Stimulated activated CD8-positive, alpha-beta memory T cell treated with anti-CD3 and anti-CD28 coated beads, Interleukin-12 subunit alpha, Interleukin-12 subunit beta, amount 100 ng/mL, for 24 hours (primary cell): ENCODE results near the gene OTOP2.
A peak's percentile ranks its signal among the peaks of the same experiment; 100 is the strongest.

Source experiments
- DNase-seq: peaks from one replicate; pipeline ENCODE4 v3.0.0-alpha.2; 2020; ENCODE audit errors: extremely low read depth

Gene OTOP2

DNA sequence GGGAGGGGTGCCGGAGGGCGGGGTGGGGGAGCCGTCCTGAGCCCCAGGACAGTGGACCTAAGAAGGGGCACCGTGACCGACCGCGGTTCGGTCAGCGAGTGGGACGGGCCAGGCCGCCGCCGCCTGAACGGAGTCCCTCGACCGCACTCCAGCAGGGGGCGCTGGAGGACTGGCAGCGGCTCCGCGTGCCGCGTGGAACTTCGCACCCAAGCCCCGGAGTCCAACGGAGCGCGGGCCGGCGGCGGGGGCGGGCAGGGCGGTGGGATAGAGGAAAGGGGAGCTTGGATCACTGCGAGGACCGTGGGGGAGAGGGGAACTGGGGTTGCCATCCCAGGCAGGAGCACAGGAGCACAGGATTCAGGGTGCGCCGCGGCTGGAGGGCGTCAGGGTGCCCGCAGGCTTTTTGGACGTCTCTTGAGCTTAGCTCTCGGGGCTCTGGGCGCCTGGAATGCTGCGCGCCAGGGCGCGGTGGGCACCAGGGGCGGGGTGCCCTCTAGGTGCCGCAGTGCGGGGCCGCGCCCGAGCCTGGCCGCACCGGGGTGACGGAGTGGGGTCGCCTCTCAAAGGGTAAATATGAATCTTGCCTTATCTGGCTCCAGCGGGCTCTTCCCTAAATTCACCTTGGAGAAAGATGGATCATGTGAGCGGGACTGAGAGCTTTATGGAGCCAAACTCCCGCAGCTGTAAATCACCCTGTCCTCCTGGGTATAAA, 379 bp upstream of the OTOP2 start:
- DNase-seq: peak; percentile 24

DNA sequence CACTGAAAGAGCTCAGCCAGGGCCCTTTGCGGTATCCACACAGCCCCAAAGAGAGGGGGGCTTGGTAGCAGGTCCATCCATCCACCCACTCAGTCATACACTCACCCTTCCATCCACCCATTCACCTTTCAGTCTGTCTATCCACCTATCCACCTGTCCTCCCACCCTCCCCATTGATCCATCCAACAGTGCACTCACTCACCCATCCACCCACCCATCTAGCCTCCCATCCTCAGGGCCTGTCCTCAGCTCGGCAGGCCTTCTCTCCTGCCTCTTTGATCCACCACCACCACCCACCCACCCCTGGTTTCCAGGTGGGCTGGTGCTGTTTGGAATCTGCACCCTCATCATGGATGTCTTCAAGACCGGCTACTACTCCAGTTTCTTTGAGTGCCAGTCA, 1.2 kb downstream of the OTOP2 start:
- no peak for DNase-seq

DNA sequence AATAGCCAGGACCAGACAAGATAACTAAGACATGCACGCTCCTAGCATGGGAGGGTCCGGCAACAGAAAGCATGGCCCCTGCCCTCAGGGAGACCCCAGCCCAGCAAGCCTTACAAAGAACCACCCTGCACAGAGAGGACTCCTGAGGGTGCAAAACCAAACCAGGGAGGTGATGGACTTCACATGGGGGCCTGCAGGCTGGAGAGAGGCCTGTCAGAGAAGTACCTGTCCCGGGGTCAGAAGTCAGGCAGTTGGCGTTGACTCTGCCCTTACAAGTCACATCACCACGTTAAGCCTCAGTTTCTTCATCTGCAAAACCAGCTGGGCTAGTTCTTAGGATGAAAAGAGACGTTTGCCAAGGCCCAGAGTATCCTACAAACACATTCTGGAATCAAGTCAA, 4.7 kb downstream of the OTOP2 start:
- no peak for DNase-seq

- DNase-seq: no peak
Observed at GRCh38 chr17:74930535-74931036, 6.5 kb downstream of the OTOP2 start.

DNA sequence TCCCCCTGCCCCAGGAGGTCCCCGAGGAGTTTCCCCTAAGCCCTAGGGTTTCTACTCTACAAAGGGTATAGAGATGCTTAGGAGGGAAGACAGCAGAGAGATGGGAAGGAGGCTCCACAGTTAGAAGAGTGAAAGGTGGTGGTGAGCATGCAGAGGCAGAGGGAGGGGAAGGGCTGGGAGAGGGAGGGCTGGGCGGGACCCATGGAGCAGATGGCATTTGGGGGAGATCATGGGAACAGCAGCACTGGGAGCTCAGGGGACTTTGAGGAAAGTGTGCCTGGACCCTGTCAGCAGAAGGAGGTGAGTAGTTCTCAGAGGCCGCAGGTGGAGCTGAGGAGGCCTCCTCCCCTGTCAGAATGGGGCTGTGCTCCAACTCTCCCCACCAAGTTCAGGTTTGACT, 11.0 kb downstream of the OTOP2 start:
- DNase-seq: no peak

DNA sequence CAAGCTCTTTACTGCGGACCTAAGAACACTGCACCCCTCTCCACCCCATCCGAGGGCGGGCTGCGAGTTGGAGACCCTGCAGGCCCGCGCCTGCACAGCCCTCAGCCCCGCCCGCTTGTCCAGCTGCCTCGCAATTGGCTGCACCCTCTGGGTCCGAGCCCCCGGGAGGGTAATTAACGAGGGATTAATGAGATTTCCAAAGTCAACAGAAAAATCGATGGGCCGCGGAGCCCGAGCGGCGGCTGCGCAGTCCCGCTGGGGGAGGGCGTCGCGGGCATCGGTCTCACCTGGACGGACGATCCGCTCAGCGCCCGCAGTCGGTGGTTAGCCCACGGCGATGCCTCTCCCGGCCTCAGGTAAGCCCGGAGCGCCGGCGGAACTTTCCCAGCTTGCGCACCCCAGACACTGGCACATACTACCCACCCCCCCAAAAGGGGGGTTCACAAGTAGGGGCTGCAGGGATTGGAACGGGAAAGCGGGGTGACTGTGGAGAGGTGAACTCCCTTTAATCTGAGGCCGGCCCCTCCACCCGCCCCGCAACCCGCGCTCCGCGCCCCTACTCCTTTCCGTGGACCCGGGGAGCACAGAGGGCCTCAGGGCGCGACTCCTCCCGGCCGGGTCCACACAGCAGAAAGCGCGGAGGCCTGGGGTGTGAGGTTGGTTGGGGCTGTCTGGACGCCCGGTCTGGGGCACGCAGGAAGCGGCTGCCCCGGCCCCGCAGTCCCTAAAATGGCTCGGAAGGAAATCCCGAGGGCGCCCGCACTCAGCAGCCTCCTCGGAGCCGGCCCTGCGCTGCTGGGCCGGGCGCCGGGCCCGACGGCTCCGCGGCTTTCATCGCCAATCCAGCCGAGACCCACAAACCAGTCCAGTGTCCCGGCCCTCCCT, 11.8 kb downstream of the OTOP2 start, which contains the start of gene OTOP3:
OTOP3 (plus strand) TSS at position 314 of the 885 bp plus-strand sequence; CDS start at position 338, 24 bp downstream.
- no peak for DNase-seq

DNA sequence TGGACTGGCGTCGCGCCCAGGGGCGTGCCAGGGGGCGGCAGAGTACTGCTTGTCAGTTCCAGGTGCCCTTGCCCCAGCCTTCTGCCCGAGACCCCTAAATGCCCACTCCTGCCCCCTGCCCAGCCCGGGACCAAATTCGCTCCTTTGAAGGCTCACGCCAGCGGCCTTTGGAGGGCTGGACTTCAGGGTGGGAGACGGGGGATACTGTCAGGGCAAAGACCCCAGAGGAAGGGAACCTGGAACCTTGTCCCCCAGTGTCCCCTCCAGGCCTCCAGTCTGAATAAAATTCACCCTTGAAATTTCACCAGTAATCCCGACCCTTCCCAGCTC, 12.4 kb downstream of the OTOP2 start:
- DNase-seq: no peak

- DNase-seq: no peak
Observed at GRCh38 chr17:74937064-74938051, 13.3 kb downstream of the OTOP2 start.

- DNase-seq: no peak
Observed at GRCh38 chr17:74938194-74938950, 14.3 kb downstream of the OTOP2 start.

- DNase-seq: no peak
Observed at GRCh38 chr17:74939534-74939933, 15.5 kb downstream of the OTOP2 start.

DNA sequence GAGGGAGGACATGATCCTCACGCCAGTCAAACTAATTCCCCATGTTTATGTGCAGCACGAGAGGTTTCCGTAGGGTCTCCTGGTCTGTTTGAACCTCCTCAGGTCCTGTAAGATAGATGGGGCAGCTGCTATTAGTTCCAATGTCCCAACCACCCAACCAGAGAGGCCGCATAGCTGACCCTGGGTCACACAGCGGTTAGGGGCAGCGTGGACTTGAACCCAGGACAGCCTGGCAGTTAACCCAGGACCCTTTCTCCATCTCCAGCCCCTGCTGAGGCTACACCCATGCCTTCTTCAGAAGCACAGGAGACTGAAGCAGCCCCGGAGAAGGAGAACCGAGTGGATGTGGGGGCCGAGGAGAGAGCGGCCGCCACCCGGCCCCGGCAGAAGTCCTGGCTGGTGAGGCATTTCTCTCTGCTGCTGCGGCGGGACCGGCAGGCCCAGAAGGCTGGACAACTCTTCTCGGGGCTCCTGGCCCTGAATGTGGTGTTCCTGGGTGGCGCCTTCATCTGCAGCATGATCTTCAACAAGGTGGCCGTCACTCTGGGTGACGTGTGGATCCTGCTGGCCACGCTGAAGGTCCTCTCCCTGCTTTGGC, 17.2 kb downstream of the OTOP2 start:
- DNase-seq: no peak

GRCh38 chr17:74943808-74944522, 19.9 kb downstream of the OTOP2 start:
- DNase-seq: no peak

- no peak for DNase-seq
Observed at GRCh38 chr17:74945543-74945942, 21.5 kb downstream of the OTOP2 start.

- no peak for DNase-seq
Observed at GRCh38 chr17:74946641-74947040, 22.6 kb downstream of the OTOP2 start.

- no peak for DNase-seq
Observed at GRCh38 chr17:74947041-74947754, 23.1 kb downstream of the OTOP2 start.

- DNase-seq: no peak
Observed at GRCh38 chr17:74949455-74950115, 25.5 kb downstream of the OTOP2 start.

DNA sequence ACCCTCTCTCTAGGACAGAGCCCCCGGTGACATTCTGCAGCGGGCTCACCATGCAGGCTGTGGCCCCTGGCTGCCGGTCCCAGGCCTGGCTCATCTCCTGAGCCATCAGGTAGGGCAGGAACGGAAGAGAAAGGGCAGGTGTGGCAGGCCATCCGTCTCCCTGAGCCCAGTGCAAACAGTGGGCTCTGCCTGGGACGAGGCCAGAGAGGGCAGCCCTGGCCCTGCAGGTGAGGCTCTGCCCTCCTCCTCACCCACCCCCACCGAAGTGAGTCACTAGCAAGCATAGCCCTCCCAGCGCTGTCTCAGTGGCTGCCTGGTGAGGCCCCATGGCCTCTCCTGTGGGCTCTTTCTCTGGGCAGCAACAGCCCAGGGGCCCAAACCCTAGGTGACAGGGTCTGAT, 26.1 kb downstream of the OTOP2 start:
- DNase-seq: no peak

- DNase-seq: no peak
Observed at GRCh38 chr17:74951065-74951464, 27.0 kb downstream of the OTOP2 start.
